K562 (cell line): ENCODE data around the gene FNBP1. TPM values are rescaled to one million over a fixed set of nuclear protein-coding genes. Genes with fewer than 3 reads are reported as not detected.
"Not testable (repeated sequence)": the region's sequence is repeated elsewhere in the genome, so short reads cannot be mapped to it uniquely, and the experiment has no call there.

ENCODE experiments used
- ATAC-seq: fragments of 200-7000 bp; cut with Tn5 transposase; 3 replicates; pipeline ENCODE4 v1.9.1; 2020; ENCODE audit warnings: moderate library complexity
- BruUV-seq: library from RNA; stranded (reverse); fragments of 400-500 nt; replicated peaks from 2 replicates; lab custom pipeline; 2021; lab: Mats Ljungman, UMichigan
- CTCF ChIA-PET: fragments of 300-600 bp; formaldehyde crosslinking; extraction: SDS; loops from one replicate; lab custom pipeline; 2021; ENCODE audit warnings: low intra/inter-chr PET ratio; lab: Yijun Ruan, JAX
- POLR2A ChIA-PET: fragments of 300-600, 350-650 bp; sonication (Branson Sonifier 250); formaldehyde crosslinking; extraction: SDS; loops from one replicate; lab custom pipeline; 2021; ENCODE audit warnings: antibody characterized with exemption, inconsistent platforms; lab: Yijun Ruan, JAX
- DNase-seq, 4 experiments: peaks; one replicate each; pipeline versions ENCODE4 v3.0.0 to v3.0.0-alpha.2; 2011 to 2018; ENCODE audit warnings: low spot score in 3 of 4, mixed read lengths in 3 of 4; ENCODE audit errors: extremely low read depth in 1 of 4
- FAIRE-seq: peaks from 2 replicates; lab custom pipeline; 2011; peaks lifted over from hg19 to GRCh38; lab: Jason Lieb, UNC
- H2AFZ ChIP-seq: 2 replicates; pipeline ENCODE4 v1.6.0; 2011; ENCODE audit warnings: low read depth, low read length, control low read depth, inconsistent platforms
- H3K27ac ChIP-seq: fragments of 200-600 bp; 3 replicates; pipeline ENCODE4 v1.8.0; 2011; ENCODE audit warnings: low read depth, mild to moderate bottlenecking, control low read depth, inconsistent platforms, low read length, moderate library complexity, mixed read lengths; ENCODE audit errors: extremely low read depth
- H3K27me3 ChIP-seq, 2 experiments: fragments of 300-600 bp in 1 of 2; 2 replicates in 1 of 2; 3 replicates in 1 of 2; pipeline versions ENCODE4 v1.6.0 to v1.8.0; 2011; ENCODE audit warnings: inconsistent platforms in 2 of 2, low read length in 2 of 2, mild to moderate bottlenecking in 1 of 2, mixed read lengths in 1 of 2, moderate library complexity in 1 of 2; ENCODE audit not compliant: control insufficient read depth in 2 of 2, insufficient read depth in 2 of 2
- H3K36me3 ChIP-seq: fragments of 300-600 bp; 3 replicates; pipeline ENCODE4 v1.8.0; 2011; ENCODE audit warnings: mild to moderate bottlenecking, low read length, inconsistent platforms; ENCODE audit not compliant: control insufficient read depth, insufficient read depth
- H3K4me1 ChIP-seq, 2 experiments: fragments of 200-600 bp in 1 of 2; replicated peaks in 1 of 2; 2 replicates in 1 of 2; 3 replicates in 1 of 2; pipeline versions ENCODE4 v1.5.1 to v1.8.0; 2011; ENCODE audit warnings: inconsistent platforms in 2 of 2, low read length in 2 of 2, mild to moderate bottlenecking in 1 of 2, mixed read lengths in 1 of 2, moderate library complexity in 1 of 2; ENCODE audit not compliant: control insufficient read depth in 2 of 2, insufficient read depth in 2 of 2
- H3K4me2 ChIP-seq: 2 replicates; pipeline ENCODE4 v1.6.1; 2011; ENCODE audit warnings: low read length, control low read depth, inconsistent platforms, mixed read lengths; ENCODE audit not compliant: insufficient read depth
- H3K4me3 ChIP-seq: fragments of 200-600 bp; sonication (generic), shearing (Covaris generic); 2 replicates; pipeline ENCODE4 v1.5.1; 2016; ENCODE audit warnings: control low read depth, inconsistent platforms
- H3K79me2 ChIP-seq: fragments of 200-600 bp; 3 replicates; pipeline ENCODE4 v1.8.0; 2011; ENCODE audit warnings: low read length, inconsistent platforms; ENCODE audit not compliant: control insufficient read depth, insufficient read depth
- H3K9ac ChIP-seq, 2 experiments: 2 replicates each; pipeline versions ENCODE4 v1.6.0 to v1.6.1; 2011; ENCODE audit warnings: low read depth in 2 of 2, low read length in 2 of 2, control low read depth in 1 of 2, inconsistent platforms in 1 of 2, mild to moderate bottlenecking in 1 of 2, mixed read lengths in 1 of 2; ENCODE audit not compliant: insufficient read depth in 1 of 2
- H3K9me1 ChIP-seq: one replicate; pipeline ENCODE4 v1.6.0; 2011; ENCODE audit warnings: inconsistent platforms, mild to moderate bottlenecking, low read length, moderate library complexity; ENCODE audit not compliant: control insufficient read depth, insufficient read depth
- H3K9me3 ChIP-seq: replicated peaks from 2 replicates; pipeline ENCODE4 v1.5.1; 2011; ENCODE audit warnings: low read depth, low read length, inconsistent platforms; ENCODE audit not compliant: control insufficient read depth, insufficient read depth
- H4K20me1 ChIP-seq: replicated peaks from 2 replicates; pipeline ENCODE4 v1.6.1; 2011; ENCODE audit warnings: low read length, inconsistent platforms, mixed read lengths; ENCODE audit not compliant: control insufficient read depth, insufficient read depth
- E4F1 ChIP-seq: fragments of 250-450 bp; sonication (Bioruptor Pico); IDR thresholded peaks from 2 replicates; pipeline ENCODE4 v1.5.0; 2021; ENCODE audit warnings: mild to moderate bottlenecking, borderline replicate concordance
- ELF1 ChIP-seq: fragments of 200-800 bp; sonication (Bioruptor generic); IDR thresholded peaks from 2 replicates; pipeline ENCODE4 v1.6.1; 2016; ENCODE audit warnings: missing genetic modification characterization, missing compliant biosample characterization
- ZNF239 ChIP-seq: fragments of 250-450 bp; sonication (Bioruptor Pico); IDR thresholded peaks from 2 replicates; pipeline ENCODE4 v1.4.0; 2020; ENCODE audit warnings: mild to moderate bottlenecking
- ZNF318 ChIP-seq, 2 experiments: fragments of 450-650 bp; IDR thresholded peaks; 2 replicates each; pipeline ENCODE4 v1.6.1; 2016; ENCODE audit warnings: mild to moderate bottlenecking in 2 of 2, borderline replicate concordance in 1 of 2, low read depth in 1 of 2, moderate library complexity in 1 of 2
- WGBS: fragments of 100-300 bp; shearing (Covaris generic); methylation state at CpG from one replicate; pipeline ENCODE4 v1.1.6; 2016; ENCODE audit warnings: low coverage, mixed read lengths; ENCODE audit not compliant: insufficient coverage; ENCODE audit errors: missing lambda C conversion rate; 5-methylcytosine and 5-hydroxymethylcytosine counted together
- in situ Hi-C: fragments of 300-500 bp; cut with MboI; formaldehyde crosslinking; loops from 4 replicates; pipeline ENCODE4 v1.15.0; 2018; ENCODE audit warnings: inconsistent platforms, mixed read lengths
- intact Hi-C: fragments of 100-400 bp; cut with micrococcal nuclease; formaldehyde crosslinking; loops from 2 replicates; pipeline ENCODE4 v1.14.2; 2022
- polyA plus RNA-seq, 8 experiments: library from polyadenylated mRNA; depleted of rRNA in 4 of 8; stranded (reverse) in 5 of 8; unstranded in 3 of 8; fragments of >200 nt; fragmentation: Nextera tagmentation in 2 of 8; fragmentation: Illumina TruSeq in 1 of 8; extraction: Ambion mirVana in 2 of 8; extraction: Trizol in 1 of 8; gene quantifications; 2 replicates each; pipeline versions ENCODE4 v1.2.1 to v1.2.3, GENCODE V29; 2011 to 2014; ENCODE audit warnings: inconsistent platforms in 1 of 8, missing spikeins in 1 of 8
- total RNA-seq, 7 experiments: library from RNA; depleted of rRNA in 6 of 7; stranded (reverse); fragments of >200 nt in 6 of 7; fragmentation: Illumina TruSeq in 2 of 7; extraction: Trizol in 2 of 7; gene quantifications; 2 replicates each; pipeline versions ENCODE4 v1.2.1 to v1.2.3, GENCODE V29; 2011 to 2021; ENCODE audit warnings: low replicate concordance in 1 of 7

Gene FNBP1
- total and polyA plus RNA-seq, 9 of the 15 experiments (the other 6 are each of a cell fraction or from before 2014, with no cell fraction given): 1.8 to 14.9 (median 7.6) TPM

GRCh38 chr9:130022566-130023143 is 20.3 kb downstream of the FNBP1 start (continued):
- TF ChIP-seq ZNF318 (IDR thresholded peaks at IDR 0.05; ENCODE audit: borderline replicate concordance in 1 of 2, low read depth in 1 of 2) (no peak), E4F1 (CRISPR knock-in tag) (no peak), ELF1 (tag) (no peak), ZNF239 (CRISPR knock-in tag) (no peak)
- TF ChIP-seq, all 486 proteins: peak for 0

- H3K27ac ChIP-seq, BruUV-seq, H3K27me3 ChIP-seq, FAIRE-seq, H3K9me3 ChIP-seq, H3K36me3 ChIP-seq, H3K4me2 ChIP-seq, intact Hi-C loops, CTCF ChIA-PET, H2AFZ ChIP-seq, H4K20me1 ChIP-seq, H3K4me1 ChIP-seq, DNase-seq, H3K4me3 ChIP-seq, ATAC-seq, H3K9me1 ChIP-seq, H3K79me2 ChIP-seq, in situ Hi-C loops, H3K9ac ChIP-seq: not testable (repeated sequence)
- 76% methylated on average over 2 of the region's 3 CpGs for WGBS
- POLR2A ChIA-PET: interaction anchor here (0.6 kb wide), 1 partner anchor 10 kb away, joined by 3 read pairs; no protein-coding TSS in a partner anchor
Observed at GRCh38 chr9:130021842-130022241, 21.1 kb downstream of the FNBP1 start.
